Tibial nerve (tissue), 4 donors: ENCODE results near the gene RAB8B. TPM values are rescaled to one million over a fixed set of nuclear protein-coding genes. Genes with fewer than 3 reads are reported as not detected.

ENCODE experiments used
- DNase-seq, 2 donors: peaks; one replicate each; pipeline ENCODE4 v3.0.0-alpha.2; 2019; ENCODE audit warnings: low spot score in 2 of 2
- H3K27ac ChIP-seq, 4 donors: fragments of 200-600 bp; sonication (generic) in 3 of 4; one replicate each; pipeline ENCODE4 v1.5.1; 2017 to 2019; ENCODE audit warnings: mild to moderate bottlenecking in 1 of 4
- H3K27me3 ChIP-seq, 2 donors: fragments of 200-600 bp; sonication (generic) in 1 of 2; one replicate each; pipeline versions ENCODE4 v1.5.1 to v1.6.0; 2017 to 2019
- H3K36me3 ChIP-seq, 3 donors: fragments of 200-600 bp; sonication (generic); one replicate each; pipeline ENCODE4 v1.5.1; 2018 to 2019
- H3K4me1 ChIP-seq, 4 donors: fragments of 200-600 bp; sonication (generic) in 3 of 4; one replicate each; pipeline ENCODE4 v1.5.1; 2017 to 2019
- H3K4me3 ChIP-seq, 4 donors: fragments of 200-600 bp; sonication (generic) in 3 of 4; one replicate each; pipeline ENCODE4 v1.5.1; 2017 to 2019; ENCODE audit warnings: mild to moderate bottlenecking in 1 of 4, moderate library complexity in 1 of 4
- H3K9me3 ChIP-seq, 4 donors: fragments of 200-600 bp; sonication (generic) in 3 of 4; one replicate each; pipeline ENCODE4 v1.5.1; 2017 to 2019
- EP300 ChIP-seq, 2 donors: sonication (generic); formaldehyde crosslinking; IDR thresholded peaks; one replicate each; pipeline ENCODE4 v1.6.1; 2017; ENCODE audit warnings: antibody characterized with exemption in 2 of 2, mild to moderate bottlenecking in 1 of 2
- POLR2A ChIP-seq, 2 donors: fragments of 450-650 bp; IDR thresholded peaks; one replicate each; pipeline ENCODE4 v1.6.1; 2017; ENCODE audit warnings: antibody characterized with exemption in 2 of 2, mild to moderate bottlenecking in 2 of 2, moderate library complexity in 2 of 2
- WGBS, 2 donors: methylation state at CpG; one replicate each; pipeline ENCODE4 v1.1.5; 2018; 5-methylcytosine and 5-hydroxymethylcytosine counted together
- total RNA-seq, 4 donors: library from RNA; depleted of rRNA; stranded (reverse); fragments of >200 nt; gene quantifications; one replicate each; pipeline ENCODE4 v1.1.0, GENCODE V29; 2016
- TF ChIP-seq, protein P1 (sequence below), 5 experiments: fragments of 200-600 bp in 3 of 5; fragments of 450-650 bp in 2 of 5; sonication (generic) in 3 of 5; IDR thresholded peaks; one replicate each; pipeline ENCODE4 v1.5.1; 2016 to 2019; ENCODE audit warnings: antibody characterized with exemption in 5 of 5, mild to moderate bottlenecking in 3 of 5, moderate library complexity in 2 of 5

Gene RAB8B
- total RNA-seq, 4 donors from 2014 or later: 32.9 to 45.0 (median 42.5) TPM

DNA sequence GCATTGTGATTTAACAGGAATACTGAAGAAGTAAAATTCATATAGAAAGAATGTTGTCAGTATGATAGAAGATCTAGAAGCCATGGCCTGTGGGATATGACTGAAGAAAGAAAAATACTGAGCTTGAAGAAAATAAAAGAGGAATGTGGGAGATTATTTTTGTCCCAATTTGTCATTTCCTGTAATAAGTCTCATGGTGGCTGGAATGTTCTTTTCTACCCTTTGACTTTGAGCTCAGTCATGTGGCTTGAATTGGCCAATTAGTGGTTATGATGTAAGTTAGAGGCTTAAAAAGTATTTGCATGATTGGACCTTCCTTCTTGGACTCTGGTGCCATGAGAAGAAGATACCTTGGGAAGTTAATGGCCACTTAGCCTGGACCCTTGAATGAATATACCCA lies 102.1 kb downstream of the RAB8B start:
- peak overlapping the region in 1 of 4 donors; percentile 42 for H3K27ac ChIP-seq
- H3K4me1 ChIP-seq: peaks cover 0 to 23% (median 2%) of the 10 kb centered on the region in 4 donors
- H3K27me3 ChIP-seq: no peaks in the 10 kb centered on the region
- H3K36me3 ChIP-seq: peaks cover 0 to 49% (median 0%) of the 10 kb centered on the region in 3 donors
- no peak overlapping the region for H3K4me3 ChIP-seq
- TF ChIP-seq EP300 (IDR thresholded peaks at IDR 0.05): peak in 1 of 2 donors; percentile 29
- TF ChIP-seq, protein P1, sequence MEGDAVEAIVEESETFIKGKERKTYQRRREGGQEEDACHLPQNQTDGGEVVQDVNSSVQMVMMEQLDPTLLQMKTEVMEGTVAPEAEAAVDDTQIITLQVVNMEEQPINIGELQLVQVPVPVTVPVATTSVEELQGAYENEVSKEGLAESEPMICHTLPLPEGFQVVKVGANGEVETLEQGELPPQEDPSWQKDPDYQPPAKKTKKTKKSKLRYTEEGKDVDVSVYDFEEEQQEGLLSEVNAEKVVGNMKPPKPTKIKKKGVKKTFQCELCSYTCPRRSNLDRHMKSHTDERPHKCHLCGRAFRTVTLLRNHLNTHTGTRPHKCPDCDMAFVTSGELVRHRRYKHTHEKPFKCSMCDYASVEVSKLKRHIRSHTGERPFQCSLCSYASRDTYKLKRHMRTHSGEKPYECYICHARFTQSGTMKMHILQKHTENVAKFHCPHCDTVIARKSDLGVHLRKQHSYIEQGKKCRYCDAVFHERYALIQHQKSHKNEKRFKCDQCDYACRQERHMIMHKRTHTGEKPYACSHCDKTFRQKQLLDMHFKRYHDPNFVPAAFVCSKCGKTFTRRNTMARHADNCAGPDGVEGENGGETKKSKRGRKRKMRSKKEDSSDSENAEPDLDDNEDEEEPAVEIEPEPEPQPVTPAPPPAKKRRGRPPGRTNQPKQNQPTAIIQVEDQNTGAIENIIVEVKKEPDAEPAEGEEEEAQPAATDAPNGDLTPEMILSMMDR (IDR thresholded peaks at IDR 0.05): no peak
- no peak for TF ChIP-seq POLR2A (IDR thresholded peaks at IDR 0.05)
- no peaks in the 10 kb centered on the region for H3K9me3 ChIP-seq
- DNase-seq: no peak

DNA sequence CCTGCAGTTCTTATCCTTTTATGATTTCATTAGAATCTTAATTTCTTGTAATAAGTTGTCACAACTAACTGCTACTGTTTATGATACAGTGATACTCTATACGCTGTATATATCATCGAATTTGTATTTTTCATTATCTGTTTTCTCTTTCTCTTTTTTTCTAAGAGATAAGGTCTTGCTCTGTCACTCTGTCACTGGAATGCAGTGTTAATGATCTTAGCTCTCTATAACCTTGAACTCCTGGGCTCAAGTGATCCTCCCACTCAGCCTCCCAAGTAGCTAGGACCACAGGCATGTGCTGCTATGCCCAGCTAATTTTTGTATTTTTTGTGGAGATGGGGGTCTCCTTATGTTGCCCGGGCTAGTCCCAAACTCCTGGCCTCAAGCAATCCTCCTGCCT lies 102.8 kb downstream of the RAB8B start:
- Histone ChIP-seq H3K36me3 (peaks cover 0 to 42% (median 0%) of the 10 kb centered on the region in 3 donors), H3K27me3 (no peaks in the 10 kb centered on the region), H3K27ac (peak overlapping the region in 1 of 4 donors; percentile 42), H3K4me1 (peaks cover 0 to 23% (median 2%) of the 10 kb centered on the region in 4 donors), H3K9me3 (no peaks in the 10 kb centered on the region), H3K4me3 (no peak overlapping the region)
- WGBS, 2 donors: 94 to 99% methylated on average over 3 of the region's 3 CpGs
- TF ChIP-seq, protein P1 (IDR thresholded peaks at IDR 0.05): no peak
- TF ChIP-seq EP300 (IDR thresholded peaks at IDR 0.05) (no peak), POLR2A (IDR thresholded peaks at IDR 0.05) (no peak)
- no peak for DNase-seq

DNA sequence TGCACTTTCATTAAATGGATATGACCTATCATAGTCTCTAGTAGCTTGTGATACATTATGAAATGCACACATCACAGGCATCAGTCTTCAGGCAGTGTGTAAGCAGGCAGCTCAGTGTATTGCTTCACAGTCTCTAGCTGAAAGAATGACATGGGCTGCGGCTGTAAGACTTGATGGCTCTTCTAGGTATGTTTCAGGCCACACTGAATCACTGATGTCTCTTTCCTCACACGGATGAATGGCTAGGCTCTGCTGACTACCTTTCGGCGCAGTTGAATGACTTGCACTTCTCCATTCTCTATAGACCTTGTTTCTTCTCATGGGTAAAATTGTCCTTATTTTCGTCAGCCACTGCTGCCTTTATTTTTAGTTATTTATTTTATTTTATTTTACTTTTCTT lies 103.4 kb downstream of the RAB8B start:
- H3K9me3 ChIP-seq: no peaks in the 10 kb centered on the region
- no peak overlapping the region for H3K4me3 ChIP-seq
- H3K4me1 ChIP-seq: peaks cover 0 to 23% (median 2%) of the 10 kb centered on the region in 4 donors
- H3K27me3 ChIP-seq: no peaks in the 10 kb centered on the region
- peaks cover 0 to 42% (median 0%) of the 10 kb centered on the region in 3 donors for H3K36me3 ChIP-seq
- no peak for DNase-seq
- H3K27ac ChIP-seq: no peak overlapping the region
- TF ChIP-seq POLR2A (IDR thresholded peaks at IDR 0.05): no peak
- no peak for TF ChIP-seq EP300 (IDR thresholded peaks at IDR 0.05)
- TF ChIP-seq, protein P1 (IDR thresholded peaks at IDR 0.05): no peak
- 84 to 90% methylated on average over 5 of the region's 5 CpGs for WGBS, 2 donors

DNA sequence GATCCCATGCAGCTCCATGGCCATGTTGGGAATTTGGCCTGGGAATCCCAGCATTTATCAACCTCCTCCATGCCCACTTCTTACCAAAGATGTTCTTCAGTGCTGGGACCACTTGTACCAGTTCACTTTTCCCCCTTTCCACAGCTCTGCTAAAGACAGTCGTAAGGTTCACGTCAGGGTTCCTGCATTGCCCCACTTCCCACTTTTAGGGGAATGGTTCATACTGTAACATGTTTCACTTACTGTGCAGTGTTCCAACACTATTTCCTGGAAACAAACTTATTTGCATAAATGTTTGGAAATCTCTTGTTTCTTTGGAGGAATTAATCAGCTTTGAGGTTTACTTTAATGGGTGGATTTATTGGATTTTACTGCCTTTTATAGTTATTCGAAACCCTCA lies 105.0 kb downstream of the RAB8B start:
- Histone ChIP-seq H3K9me3 (no peaks in the 10 kb centered on the region), H3K4me1 (peaks cover 0 to 14% (median 0%) of the 10 kb centered on the region in 4 donors), H3K4me3 (no peak overlapping the region), H3K36me3 (peaks cover 0 to 48% (median 0%) of the 10 kb centered on the region in 3 donors), H3K27me3 (no peaks in the 10 kb centered on the region), H3K27ac (no peak overlapping the region)
- DNase-seq: no peak
- WGBS, 2 donors: 89 to 96% methylated on average over 3 of the region's 3 CpGs
- TF ChIP-seq, protein P1 (IDR thresholded peaks at IDR 0.05): no peak
- TF ChIP-seq EP300 (IDR thresholded peaks at IDR 0.05): no peak

DNA sequence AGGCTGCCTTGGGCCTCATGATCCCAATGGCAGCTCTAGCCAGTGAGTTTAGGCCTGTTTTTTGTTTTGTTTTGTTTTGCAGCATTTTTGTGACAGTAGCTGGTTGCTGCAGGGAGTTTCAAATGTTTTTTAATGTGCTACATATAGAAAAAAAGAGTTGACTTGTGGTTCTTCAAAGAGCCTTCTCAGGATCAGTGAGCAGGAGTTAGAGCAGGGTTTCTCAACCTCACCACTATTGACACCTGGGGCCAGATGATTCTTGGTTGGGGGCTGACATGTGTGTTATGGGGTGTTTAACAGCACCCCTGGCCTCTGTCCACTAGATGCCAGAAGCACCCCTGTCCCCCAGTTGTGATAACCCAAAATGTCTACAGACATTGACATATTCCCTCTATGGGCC lies 105.9 kb downstream of the RAB8B start:
- Histone ChIP-seq H3K27ac (no peak overlapping the region), H3K36me3 (peaks cover 0 to 53% (median 0%) of the 10 kb centered on the region in 3 donors), H3K27me3 (no peaks in the 10 kb centered on the region), H3K9me3 (no peaks in the 10 kb centered on the region), H3K4me3 (no peak overlapping the region), H3K4me1 (peaks cover 0 to 14% (median 0%) of the 10 kb centered on the region in 4 donors)
- TF ChIP-seq POLR2A (IDR thresholded peaks at IDR 0.05) (no peak), EP300 (IDR thresholded peaks at IDR 0.05) (no peak)
- TF ChIP-seq, protein P1 (IDR thresholded peaks at IDR 0.05): no peak
- DNase-seq: no peak
